NCI-H1092 (cell line): ENCODE measurements around the gene DAPP1.
"Not testable (repeated sequence)": the region's sequence is repeated elsewhere in the genome, so short reads cannot be mapped to it uniquely, and the experiment has no call there.

Experiments used
- DNase-seq: peaks from one replicate; lab custom pipeline; 2025; lab: John Stamatoyannopoulos, UW

DAPP1 gene, protein sequence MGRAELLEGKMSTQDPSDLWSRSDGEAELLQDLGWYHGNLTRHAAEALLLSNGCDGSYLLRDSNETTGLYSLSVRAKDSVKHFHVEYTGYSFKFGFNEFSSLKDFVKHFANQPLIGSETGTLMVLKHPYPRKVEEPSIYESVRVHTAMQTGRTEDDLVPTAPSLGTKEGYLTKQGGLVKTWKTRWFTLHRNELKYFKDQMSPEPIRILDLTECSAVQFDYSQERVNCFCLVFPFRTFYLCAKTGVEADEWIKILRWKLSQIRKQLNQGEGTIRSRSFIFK

DNA sequence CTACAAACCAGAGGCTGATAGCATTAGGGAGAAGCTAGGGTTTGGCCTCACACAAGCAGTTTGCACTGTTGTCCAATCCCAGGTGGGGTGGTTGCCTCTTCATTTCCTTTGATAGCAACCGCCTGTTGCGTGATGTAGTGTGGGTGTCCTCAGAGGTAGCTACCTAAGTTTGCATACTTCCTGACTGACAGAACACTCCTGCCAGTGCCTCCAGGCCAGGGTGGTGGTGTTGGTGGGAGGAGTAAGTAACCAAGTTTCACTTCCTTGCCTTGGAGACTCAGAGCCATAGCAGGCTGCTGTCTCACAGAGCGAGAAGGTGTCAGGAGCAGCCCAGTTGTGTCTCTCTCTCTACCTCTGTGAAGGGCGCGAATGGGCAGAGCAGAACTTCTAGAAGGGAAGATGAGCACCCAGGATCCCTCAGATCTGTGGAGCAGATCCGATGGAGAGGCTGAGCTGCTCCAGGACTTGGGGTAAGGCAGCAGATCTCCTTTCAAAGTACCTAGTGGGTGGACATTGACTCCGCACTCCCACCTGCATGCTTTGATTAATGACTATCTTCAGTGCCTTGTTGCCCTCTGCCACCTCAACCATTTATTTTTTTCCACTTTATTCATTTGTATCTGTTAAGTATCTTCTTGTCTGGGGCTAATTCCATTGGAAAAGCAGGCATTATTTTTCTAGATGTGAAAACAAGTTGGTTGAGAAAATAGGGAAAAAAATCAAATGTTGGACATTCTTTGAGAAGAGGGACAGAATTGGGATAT is at the start of gene DAPP1:
Gene DAPP1, plus strand, starts transcription at position 283 of the 764 bp plus-strand sequence. Its CDS starts 87 bp downstream, at position 370.
- DNase-seq = no peak

DNA sequence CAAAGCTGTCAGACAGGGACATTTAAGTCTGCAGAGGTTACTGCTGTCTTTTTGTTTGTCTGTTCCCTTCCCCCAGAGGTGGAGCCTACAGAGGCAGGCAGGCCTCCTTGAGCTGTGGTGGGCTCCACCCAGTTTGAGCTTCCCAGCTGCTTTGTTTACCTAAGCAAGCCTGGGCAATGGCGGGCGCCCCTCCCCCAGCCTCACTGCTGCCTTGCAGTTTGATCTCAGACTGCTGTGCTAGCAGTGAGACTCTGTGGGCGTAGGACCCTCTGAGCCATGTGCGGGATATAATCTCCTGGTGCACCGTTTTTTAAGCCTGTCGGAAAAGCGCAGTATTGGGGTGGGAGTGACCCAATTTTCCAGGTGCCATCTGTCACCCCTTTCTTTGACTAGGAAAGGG is 45.8 kb upstream of the DAPP1 start:
- not testable (repeated sequence) for DNase-seq

DNA sequence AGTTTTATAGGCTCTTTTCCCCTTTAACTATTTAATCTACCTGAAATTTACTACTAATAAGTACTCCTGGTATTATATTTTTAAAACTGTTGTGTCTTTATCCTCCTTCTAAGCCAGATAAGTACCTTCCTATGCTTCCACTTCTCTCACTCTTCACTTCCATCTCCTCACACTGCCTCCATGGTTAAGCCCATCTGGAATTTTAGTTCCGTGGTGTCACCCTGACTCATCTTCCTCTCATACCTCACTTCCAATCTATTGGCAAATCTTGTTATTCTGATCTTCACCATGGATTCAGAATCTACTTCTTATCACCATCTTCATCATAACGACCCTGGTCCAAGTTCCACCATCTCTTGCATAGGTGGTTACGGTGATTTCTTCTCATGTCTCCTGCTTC is 32.7 kb upstream of the DAPP1 start:
- no peak for DNase-seq

DNA sequence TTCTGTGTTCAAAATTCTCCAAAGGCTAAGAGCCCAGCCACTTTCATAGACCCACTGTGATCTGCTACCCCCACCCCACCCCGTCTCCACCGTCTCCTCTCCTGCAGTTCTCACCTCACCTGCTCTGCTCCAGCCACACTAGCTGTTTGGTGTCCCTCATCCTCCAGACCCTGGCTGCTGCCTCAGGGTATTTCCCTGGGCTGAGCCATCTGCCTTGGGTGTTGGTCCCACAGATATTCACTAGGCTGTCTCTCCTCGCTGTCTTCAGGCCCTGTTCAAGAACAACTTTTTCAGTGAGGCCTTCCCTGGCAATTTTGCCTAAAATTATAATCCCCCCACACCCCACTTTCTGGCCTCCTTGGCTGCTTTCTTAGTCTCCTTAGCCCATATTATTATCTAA is 31.8 kb upstream of the DAPP1 start:
- DNase-seq = no peak

DNA sequence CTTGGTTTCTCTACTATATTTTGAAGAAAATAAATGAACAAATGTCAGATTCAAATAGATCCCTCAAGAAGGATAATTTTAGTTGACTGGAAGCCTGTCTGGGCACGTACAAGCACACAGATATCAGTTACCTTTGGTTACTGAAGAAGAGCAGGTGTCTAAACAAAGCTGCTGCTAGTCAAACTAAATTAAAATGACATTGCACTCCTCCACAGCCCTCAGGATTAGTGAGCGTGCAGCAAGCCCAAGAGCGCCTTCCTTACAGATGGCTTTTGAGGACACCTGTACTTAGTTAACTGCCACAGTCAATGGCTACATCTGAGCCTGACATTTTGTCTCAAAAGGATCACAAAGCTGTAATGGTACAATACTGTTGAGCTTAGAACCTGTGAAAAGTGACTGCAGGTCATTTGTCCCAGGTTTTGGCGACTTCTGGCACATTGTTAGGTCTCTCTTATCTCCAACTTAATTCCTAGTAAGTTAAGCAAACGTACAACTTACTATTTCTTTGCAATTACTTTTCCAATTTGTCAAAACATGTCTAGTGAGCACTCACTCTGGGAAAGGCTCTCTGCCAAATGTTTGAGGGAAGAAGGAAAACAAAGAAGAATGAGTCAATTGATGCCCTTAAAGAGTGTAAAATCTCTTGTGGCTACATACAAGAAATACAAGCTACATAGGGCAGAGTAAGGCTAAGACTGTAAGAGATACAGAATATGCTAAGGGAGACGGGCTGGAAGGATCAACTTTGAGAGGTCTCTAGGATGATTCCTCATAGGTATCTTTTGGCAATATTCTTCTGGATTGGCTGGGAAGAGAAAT is 25.6 kb upstream of the DAPP1 start:
- DNase-seq = no peak

DNA sequence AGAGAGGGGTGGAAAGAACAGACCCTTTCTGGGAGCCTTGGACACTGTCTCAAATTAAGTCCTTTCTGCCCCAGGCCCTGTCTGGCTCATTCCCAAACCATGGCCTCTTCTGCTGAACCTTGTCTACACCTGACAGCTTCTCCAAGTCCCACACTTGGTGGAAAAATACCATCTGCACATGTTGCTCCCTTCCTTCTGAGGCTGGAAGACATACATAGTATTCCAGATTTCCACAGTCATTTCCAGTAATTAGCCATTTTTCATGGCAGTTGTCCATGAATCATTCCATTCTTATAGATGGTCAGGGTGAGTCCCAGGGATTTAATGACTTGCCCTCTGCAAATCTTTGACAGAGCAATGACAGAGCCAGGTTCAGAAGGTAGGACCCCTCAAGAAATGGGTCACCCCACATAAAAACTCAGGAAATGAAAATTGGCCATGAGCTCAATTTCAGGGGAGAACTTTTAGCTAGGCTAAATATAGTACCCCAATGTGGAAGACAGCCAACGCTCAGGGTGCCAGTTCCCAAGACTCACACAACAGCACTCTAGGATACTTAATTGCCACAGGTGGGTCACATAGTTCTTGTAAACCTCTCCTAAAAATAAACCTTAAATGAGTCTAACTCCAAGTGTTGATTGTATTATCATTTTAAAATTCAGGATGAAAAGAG is 16.2 kb upstream of the DAPP1 start:
- no peak for DNase-seq

DNA sequence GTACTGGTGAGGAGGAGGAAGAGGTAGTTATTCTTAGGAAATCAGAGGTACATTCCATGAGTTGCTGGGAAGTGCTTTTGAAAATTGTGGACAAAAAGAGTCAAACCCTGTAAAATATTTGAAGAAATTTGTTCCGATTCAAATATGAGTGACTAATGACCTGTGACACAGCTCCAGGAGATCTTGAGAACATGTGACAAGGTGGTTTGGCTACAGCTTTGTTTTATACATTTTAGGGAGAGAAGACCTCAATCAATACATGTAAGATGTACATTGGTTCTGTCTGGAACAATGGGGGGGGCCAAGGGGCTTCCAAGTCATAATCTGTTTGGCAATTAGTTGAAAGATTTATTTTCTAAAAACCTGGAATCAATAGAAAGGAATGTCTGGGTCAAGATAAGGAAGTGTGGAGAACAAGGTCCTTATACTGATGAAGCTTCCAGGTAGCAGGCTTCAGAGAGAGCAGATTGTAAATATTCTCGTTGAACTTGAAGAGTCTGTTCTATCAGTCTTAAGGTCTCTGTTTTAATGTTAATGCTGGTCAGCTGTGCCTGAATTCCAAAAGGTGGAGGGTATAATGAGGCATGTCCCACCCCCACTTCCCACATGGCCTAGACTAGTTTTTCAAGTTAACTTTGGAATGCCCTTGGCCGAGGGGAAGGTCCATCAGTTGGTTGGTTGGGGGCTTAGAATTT is 15.5 kb upstream of the DAPP1 start:
- DNase-seq = no peak

DNA sequence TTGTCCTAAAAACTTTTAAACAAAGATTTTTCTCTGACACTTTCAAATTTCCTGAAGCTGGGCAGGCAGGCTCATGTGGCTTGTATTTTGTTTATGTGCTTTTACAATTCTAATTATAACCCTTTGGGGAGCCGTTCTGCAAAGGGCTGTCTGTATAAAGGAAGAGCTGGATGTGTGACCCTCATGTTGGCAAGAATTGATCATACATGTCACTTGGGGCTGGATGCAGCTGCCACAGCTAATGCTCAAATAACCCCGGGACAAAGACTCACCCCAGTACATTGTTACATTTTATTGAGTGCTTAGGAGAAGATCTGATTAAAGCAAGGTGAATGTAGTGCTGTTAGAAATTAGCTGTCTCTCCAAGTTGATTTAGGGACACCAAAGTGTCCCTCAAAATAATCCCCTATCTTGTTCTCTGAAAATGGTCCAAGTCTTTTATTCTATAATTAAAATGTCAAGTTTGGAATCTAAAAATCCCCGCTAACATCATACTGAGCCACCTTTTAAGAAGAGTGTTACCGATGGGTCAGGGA is 13.0 kb upstream of the DAPP1 start:
- DNase-seq = no peak

DNA sequence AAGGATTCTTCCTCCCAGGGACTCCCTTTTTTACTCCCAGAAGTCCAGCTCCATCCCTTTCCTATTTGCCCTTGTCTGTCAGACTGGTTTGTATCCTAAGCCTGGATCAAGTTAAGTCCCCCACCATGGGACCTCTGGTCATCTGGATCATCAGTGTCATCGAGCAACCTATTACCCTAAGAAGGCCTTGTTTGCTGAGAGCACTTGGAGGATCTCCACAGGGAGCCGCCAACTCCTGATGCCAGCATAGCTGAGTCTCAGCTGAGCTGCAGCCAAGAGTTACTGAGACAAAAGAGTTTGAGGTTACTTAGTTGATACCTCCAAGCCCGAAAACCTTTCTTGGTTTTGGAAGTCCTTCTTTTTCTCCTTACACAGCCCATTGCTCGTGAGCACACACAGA is 10.1 kb upstream of the DAPP1 start:
- DNase-seq = no peak

DNA sequence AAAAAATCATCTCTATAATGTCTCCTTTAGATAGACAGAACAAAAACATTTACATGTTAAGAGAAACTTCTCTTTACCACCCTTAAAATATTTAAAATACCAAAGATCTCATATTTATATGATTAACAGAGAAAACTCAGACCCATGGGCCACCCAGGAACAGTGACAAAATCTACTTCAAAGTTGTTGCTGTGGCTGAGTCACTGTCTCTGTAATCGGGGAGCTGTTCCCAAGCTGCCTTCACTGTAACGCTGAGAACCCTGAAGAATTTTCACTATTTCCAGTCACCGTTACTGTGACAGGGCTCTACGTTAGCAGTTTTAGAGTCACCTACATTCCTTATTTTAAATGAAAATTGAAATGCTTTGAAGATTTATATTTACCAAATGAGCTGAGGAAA is 9.0 kb upstream of the DAPP1 start:
- no peak for DNase-seq

DNA sequence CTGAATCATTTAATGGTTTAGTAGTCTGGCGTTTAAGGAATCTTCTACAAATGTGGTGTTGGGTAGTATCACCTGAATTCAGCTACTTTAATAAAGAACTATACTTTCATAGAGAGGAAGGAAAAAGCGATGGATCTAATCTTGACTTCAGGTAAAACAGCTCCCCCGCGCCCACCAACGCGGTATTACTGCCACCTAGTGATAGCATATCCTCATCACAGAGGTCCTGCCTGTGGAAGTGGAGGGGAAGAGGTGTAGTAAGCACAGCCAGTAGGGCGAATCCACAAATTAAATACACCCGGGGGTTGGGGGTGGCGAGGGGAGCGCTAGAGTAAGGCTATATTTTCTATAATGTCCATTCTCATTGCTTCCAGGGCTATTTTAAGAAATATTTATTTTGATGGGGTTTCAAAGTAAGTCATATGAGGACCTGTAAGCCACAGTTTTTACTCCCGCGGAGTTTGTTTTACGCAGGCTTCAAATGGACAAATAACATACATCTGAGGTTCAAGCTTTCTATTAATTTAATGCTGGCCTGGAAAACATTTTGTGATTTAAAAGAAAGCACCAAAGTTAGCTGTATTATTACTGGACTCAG is 8.3 kb upstream of the DAPP1 start:
- peak; percentile 57 for DNase-seq

DNA sequence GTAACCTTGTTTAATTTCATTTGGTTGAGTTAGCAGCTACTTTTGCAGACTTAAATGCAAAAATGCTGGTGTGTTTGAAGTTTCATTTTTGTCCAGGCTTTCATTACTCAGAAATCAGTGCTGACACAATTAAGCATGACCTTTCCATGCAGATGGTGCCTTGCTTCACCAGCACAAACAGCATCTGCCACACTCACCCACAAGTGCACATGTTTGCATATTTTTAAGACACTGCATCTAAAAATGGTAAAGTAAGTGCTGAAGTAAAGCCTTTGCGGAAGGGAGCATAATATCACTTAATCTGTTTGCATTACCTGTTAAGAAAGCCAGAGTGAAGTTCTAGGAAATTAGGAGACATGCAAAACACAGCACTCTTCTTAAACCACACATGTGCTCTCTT is 7.3 kb upstream of the DAPP1 start:
- no peak for DNase-seq

DNA sequence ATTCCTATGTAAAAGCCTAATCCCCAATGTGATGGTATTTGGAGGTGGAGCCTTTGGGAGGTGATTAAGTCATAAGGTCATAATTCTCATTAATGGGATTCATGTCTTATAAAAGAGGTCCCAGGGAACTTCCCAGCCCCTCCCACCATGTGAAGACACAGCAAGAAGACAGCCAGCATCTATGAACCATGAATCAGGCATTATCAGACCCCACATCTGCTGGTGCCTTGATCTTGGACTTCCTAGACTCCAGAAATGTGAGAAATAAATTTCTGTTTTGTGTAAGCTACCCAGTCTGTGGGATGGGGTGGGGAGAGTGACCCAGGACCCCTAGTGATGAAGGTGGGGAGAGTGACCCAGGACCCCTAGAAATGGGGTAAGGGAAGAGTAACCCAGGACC is 6.1 kb upstream of the DAPP1 start:
- DNase-seq = no peak

DNA sequence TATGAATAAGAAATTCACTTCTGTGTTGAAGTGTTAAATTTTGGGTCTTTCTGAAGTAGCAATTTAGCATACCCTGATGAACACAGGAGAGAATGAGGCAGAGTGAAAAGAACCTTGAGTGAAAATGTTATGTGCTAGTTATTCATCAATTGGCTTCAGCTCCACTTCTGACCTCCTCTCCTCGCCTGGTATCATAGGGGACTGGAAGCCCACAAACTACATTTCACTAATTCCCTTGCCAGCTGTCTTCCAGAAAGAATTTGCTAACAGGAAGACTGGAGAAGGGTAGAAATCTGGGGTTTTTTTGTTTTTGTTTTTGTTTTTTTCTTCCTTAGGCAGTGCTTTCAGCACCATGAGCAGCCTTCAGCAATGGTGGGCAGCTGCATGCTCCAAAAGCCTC is 5.5 kb upstream of the DAPP1 start:
- no peak for DNase-seq

DNA sequence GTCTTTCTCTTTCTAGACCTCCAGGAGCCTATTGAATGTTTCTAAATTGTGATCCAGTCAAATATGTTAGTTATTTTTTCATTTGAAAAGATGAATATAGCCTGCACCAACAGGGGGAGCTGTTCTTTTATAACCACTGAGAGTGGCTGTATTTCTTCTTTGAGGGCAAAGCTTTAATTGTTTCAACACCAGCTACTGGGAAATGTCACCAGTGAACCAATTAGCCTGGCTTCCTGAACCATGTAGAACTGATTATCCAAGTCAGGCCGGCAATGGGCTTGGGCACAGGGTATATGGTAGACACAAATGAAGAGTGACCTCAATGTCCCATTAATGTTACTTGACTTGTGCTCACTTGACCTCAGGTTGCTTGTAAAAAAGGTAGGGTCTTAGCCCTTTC is 4.8 kb upstream of the DAPP1 start:
- DNase-seq = no peak

DNA sequence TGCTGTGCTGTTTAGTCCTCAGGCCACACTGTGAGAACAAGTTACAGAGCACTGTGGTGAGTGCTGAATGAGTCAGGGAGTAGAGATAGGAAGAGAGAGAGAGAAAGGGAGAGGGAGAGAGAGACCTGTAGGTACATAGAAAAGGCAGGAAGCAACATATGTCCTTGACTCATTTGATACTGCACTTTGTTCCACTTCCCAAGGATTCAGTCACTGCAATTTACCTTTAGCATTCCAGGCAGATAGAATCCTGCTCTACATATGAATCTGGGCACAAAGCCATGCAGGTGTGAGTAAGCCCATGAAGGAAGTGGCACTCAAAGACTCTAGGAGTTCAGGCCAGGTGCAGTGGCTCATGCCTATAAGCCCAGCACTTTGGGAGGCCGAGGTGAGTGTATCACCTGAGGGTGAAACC is 1.0 kb upstream of the DAPP1 start:
- peak; percentile 7 for DNase-seq

DNA sequence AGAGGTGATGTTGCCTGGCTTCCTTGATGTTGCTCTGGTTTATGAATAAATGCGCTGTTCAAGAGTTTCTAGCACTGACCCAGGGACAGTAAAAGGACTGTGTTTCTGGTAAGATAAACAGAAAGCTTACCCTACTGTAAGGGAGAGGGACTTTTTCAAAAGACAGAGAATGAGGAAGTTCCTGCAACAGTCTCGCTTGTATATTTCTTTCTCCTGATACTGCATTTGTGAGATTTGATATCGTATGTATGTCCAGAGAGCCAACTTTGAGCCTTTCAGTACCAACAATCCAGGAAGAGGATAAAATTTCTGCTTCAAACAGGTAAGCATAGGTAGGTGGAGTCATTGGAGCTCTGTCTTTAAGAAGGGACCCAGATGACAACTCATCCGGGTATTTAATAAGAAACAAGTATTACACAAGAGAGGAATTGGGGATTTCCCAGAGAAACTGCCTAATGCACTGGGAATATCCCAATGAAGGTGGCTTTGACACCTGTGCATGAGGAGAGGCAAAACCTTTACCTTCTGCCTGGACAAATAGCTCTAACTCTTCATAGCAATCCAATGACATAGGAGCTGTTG is 773 bp downstream of the DAPP1 start:
- DNase-seq = no peak

DNA sequence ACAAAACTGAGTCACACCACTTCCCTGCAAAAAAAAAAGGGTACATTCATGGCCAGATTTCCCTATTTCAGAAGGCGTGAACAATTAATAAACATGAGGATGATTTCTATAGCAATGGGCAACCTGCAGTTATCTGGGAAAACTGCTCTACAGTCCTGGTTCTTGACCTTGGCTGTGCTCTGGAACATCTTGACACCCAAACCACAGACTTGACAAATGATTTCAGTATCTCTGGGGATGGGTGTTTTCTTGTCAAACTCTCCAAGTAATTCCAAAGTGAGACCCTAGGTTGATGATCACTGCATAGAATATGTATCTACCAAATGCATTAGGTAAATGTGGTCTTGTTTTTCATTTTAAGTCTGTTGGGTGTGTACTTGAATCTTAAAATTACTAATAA is 2.0 kb downstream of the DAPP1 start:
- no peak for DNase-seq

DNA sequence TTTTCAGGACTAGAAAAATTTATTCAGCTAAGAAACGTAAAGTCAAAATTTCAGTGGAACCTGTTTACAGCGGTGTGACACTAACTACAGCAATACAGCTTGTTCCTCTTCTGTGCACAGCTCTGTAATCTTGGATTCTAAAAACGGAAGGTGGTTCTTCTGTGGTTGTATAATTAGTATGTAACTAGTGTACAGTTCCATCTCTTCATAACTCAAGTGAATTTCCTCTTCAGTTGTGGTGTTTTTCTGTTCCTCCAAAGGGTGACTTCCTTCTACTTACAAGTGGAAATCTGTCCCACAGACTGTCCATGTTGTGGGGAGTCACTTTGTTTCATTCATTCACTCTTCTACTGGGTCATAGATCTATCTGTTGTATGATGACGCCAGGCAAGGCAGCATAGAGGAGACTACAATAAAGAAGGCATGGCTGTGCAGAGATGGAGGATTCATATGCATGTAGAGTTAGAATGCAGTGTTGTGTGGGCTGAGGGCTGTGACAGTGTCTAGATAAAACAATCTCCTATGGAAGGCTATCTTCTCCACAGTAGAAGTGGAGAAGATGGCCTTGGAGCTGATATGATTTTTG is 5.4 kb downstream of the DAPP1 start:
- no peak for DNase-seq

DNA sequence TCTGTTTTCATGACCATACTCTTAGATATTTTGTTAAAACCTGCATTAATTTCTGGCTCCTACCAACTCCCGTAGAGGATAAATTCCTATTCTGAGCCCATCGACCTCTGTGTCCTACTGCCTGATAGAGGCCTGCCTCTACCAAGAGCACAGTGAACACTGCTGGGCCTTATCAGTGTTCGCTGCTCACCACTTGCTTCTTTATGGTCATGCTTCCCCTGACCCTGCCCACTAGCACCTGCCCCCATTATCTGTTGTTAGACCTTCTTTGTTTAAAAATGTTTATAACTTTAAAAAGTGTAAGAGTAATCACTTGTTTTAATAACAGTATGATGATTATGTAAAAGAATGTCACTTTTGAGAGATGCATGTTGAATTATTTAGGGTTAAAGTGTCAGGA is 6.1 kb downstream of the DAPP1 start:
- DNase-seq = no peak
